HG03060 (cell line): ENCODE data around the gene CLIC3.

Experiments used
- ATAC-seq: cut with Tn5 transposase; IDR thresholded peaks from one replicate; pipeline ENCODE4 v1.9.1; 2021; ENCODE audit warnings: low read depth, moderate number of reproducible peaks; ENCODE audit not compliant: unreplicated experiment

CLIC3 gene

GRCh38 chr9:137018761-137019559 is 22.6 kb upstream of the CLIC3 start:
- no peak for ATAC-seq

- no peak for ATAC-seq
These were observed 21.6 kb upstream of the CLIC3 start for GRCh38 chr9:137017791-137018497.

GRCh38 chr9:137017071-137017470 is 20.7 kb upstream of the CLIC3 start:
- no peak for ATAC-seq

DNA sequence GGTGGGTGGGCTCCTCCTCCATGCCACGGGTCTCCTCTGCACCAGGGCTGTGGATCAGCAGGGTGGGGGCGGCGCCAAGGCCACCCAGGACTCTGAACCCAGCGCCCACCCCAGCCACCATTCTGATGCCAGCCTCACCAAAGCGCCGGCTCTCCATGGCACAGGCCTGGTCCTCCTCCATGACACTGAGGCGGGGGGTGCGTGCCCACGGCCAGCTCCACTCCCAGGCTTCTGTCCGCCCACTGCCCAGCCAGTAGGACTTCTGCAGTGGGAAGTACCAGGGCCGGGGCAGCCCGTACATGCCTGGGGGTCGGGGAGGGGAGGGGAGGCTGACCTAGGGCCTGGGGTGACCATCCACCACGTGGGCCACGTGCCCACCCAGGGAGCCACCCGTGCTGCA is 20.1 kb upstream of the CLIC3 start:
- no peak for ATAC-seq

DNA sequence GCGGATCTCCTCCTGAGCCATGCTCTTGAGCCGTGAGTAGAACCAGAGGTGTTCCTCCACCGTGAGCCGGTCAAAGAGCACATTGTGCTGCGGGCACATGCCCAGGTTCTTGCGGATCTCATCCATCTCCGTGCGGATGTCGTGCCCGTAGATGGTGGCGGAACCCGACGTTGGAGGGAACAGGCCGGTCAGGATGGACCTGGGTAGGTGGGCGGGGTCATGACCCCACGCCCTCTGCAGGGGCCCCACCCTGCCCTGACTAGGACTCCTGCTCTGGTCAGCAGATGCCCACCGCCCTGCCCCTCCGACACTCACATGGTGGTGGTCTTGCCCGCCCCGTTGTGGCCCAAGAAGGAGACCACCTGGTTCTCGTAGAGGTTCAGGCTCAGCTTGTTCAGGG is 19.6 kb upstream of the CLIC3 start:
- no peak for ATAC-seq

- ATAC-seq = no peak
These were observed 19.2 kb upstream of the CLIC3 start for GRCh38 chr9:137015540-137015930.

- no peak for ATAC-seq
These were observed 18.6 kb upstream of the CLIC3 start for GRCh38 chr9:137014776-137015539.

GRCh38 chr9:137014166-137014565 is 17.8 kb upstream of the CLIC3 start:
- no peak for ATAC-seq

DNA sequence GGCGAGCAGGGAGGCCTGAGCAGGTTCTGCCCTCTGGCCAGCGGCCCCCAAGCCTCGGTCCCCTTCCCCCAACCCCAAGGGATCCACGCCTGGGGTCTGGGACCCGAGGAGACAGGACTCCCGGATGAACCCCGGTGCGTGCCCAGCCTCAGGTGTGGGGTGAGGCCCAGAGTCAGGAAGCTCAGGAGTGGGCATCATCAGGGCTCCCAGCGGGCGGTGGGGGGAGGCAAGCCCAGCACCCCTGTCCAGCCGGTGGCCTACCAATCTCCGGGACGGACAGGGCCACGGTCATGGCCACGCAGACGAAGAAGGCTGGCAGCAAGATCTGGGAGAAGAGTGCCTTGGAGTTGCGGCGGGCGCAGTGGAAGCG is 17.2 kb upstream of the CLIC3 start:
- no peak for ATAC-seq

- ATAC-seq = no peak
These were observed 16.6 kb upstream of the CLIC3 start for GRCh38 chr9:137012694-137013570.

GRCh38 chr9:137011907-137012675 is 15.7 kb upstream of the CLIC3 start:
- no peak for ATAC-seq

DNA sequence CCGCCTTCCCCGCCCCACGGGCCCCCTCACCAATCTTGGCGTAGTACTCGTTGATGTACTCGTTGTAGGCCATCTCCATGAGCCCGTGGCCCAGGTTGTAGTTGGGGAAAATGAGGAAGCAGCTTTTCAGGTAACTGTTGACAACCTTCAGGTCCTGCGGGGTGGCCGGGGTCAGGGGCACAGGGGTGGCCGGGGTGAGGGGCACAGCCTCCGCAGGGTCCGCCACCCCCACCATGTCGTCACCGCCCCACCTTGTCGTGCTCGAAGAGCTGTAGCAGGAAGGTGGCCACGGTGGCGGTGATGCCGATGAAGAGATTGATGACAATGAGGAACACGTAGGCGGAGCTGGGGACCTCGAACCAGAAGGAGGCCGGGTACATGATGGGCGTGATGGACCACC is 14.8 kb upstream of the CLIC3 start:
- no peak for ATAC-seq

DNA sequence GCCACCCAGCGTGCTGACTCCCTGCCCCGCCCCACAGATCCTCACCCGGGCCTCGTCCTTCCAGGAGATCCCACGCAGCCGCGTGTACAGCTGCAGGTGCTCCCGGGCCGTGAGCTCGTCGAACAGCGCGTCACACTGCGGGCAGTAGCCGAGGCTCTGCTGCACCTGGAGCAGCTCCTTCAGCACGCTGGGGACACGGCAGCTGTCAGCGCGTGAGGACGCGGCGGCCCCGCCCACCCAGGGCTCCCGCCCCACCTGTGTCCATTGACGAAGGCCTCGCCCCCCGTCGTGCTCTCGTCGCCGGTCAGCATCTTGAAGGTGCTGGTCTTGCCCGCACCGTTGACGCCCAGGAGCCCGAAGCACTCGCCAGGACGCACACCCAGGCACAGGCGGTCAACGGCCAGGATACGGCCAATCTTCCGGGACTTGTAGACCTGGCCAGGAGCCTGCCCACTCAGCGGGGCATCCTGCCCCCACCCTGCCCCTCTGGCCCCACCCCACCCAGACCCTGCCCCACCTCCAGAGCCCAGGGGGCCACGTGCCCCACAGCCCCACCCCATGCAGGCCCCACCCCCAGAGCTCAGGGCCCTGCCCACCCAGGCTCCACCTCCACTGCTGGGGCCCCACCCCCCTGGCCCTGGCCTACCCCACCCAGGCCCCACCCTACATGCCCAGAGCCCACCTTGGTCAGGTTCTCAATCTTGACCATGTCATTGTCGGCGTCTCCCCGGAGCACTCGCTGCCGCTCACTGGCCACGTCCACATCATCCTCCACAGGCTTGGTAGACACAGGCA is 13.8 kb upstream of the CLIC3 start:
- no peak for ATAC-seq

DNA sequence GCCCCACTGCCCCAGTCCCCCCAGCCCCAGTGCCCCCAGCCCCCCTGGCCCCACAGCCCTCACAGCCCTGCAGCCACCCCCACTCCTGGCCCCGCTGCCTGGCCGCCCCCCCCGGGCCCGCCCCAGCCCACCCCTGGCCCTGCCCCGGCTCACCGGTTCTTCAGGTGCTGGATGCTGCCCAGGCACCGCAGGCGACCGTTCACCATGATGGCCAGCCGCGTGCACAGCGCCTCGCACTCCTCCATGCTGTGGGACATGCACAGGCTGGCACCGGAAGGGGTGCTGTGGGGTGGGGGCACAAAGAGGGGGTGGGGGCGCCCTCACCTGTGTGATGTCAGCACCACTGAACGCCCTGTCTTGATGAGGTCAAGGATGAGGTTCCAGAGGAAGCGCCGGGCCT is 12.8 kb upstream of the CLIC3 start:
- no peak for ATAC-seq

GRCh38 chr9:137008312-137008711 is 11.9 kb upstream of the CLIC3 start:
- ATAC-seq = no peak

- no peak for ATAC-seq
These were observed 11.5 kb upstream of the CLIC3 start for GRCh38 chr9:137007816-137008270.

DNA sequence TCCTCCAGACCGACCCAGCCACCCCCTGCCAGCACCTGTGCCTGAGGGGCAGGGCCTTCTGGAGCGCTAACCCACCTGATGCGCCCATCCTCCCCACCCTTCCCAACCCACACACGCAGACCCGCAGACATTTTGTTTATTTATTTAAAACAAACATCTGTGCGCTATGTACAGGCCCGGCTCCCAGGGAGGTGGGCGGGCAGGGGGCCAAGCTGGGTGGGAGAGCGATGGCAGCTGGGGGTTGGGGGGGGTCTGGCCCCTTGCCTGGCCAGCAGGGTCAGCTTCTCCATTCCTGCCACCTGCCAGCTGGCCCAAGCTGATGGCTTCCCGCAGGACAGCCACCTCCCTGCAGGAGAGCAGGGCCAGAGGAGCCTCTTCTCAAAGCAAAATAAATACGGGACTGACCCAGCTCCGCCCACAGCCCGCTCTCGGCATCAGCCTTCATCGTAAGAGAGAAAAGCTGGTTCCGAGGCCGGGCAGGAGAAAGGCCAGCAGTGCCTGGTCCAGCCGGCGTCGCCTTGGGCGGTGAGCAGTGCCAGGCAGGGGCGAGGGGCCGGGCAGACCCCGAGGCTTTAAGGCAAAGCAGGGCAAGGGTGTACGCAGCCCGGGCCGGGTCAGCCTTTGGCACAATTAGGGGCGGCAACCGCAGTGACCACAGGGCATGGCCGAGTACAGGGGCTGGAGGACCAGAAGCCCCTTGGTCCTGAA is 10.9 kb upstream of the CLIC3 start:
- ATAC-seq = no peak
